ENCODE results near the gene MYH14. TPM values are rescaled to one million over a fixed set of nuclear protein-coding genes. Genes with fewer than 3 reads are reported as not detected.

MYH14 gene
- total RNA-seq, 2 experiments from 2014 or later = not detected

GRCh38 chr19:50176775-50177174, 26.6 kb upstream of the MYH14 start:
- Mint-ChIP-seq H3K27me3 (ENCODE audit: low read depth) (peaks cover 15% of the 10 kb centered on the region), H3K36me3 (ENCODE audit: low read depth) (no peaks in the 10 kb centered on the region)

DNA sequence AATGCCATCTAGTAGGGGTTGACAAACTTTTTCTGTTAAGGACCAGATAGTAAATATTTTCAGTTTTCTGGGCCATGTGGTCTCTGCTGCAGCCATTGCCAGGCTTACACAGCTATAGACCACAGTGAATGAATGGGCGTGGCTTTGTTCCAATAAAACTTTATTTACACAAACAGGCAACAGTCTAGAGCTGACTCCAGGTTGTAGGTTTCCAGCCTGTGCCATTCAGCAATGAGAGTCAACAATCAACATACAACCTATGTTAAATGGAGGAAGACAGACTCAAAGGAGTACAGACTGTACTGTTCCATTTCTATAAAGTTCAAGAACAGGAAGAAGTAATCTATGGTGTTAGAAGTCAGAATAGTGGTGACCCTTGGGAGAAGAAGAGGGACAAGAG, 25.1 kb upstream of the MYH14 start:
- H3K27me3 Mint-ChIP-seq (ENCODE audit: low read depth) = peaks cover 14% of the 10 kb centered on the region
- no peak overlapping the region for H3K4me3 Mint-ChIP-seq
- intact Hi-C loops (cut with micrococcal nuclease) = no loop called here
- H3K4me1 Mint-ChIP-seq (ENCODE audit: low read depth) = no peaks in the 10 kb centered on the region
- CTCF ChIA-PET = no interaction called here
- DNase-seq = no peak
- no peak overlapping the region for H3K27ac Mint-ChIP-seq
- H3K9me3 Mint-ChIP-seq = no peaks in the 10 kb centered on the region
- no peaks in the 10 kb centered on the region for H3K36me3 Mint-ChIP-seq (ENCODE audit: low read depth)

More at GRCh38 chr19:50176775-50177174, 26.6 kb upstream of the MYH14 start:
- intact Hi-C loops (cut with micrococcal nuclease) = no loop called here
- Mint-ChIP-seq H3K4me3 (no peak overlapping the region), H3K27ac (no peak overlapping the region), H3K4me1 (ENCODE audit: low read depth) (no peaks in the 10 kb centered on the region), H3K9me3 (no peaks in the 10 kb centered on the region)
- no peak for DNase-seq
- CTCF ChIA-PET = interaction anchor here (0.6 kb wide), 1 partner anchor 19 kb away, joined by 4 read pairs; no protein-coding TSS in a partner anchor

- CTCF ChIA-PET = no interaction called here
- H3K27ac Mint-ChIP-seq = no peak overlapping the region
- no peak overlapping the region for H3K4me3 Mint-ChIP-seq
- no peaks in the 10 kb centered on the region for H3K4me1 Mint-ChIP-seq (ENCODE audit: low read depth)
- H3K27me3 Mint-ChIP-seq (ENCODE audit: low read depth) = peaks cover 14% of the 10 kb centered on the region
- intact Hi-C loops (cut with micrococcal nuclease) = no loop called here
- DNase-seq = no peak
- no peaks in the 10 kb centered on the region for H3K36me3 Mint-ChIP-seq (ENCODE audit: low read depth)
- no peaks in the 10 kb centered on the region for H3K9me3 Mint-ChIP-seq
Observed at GRCh38 chr19:50178859-50179537, 24.4 kb upstream of the MYH14 start.

- intact Hi-C loops (cut with micrococcal nuclease) = no loop called here
- H3K27ac Mint-ChIP-seq = no peak overlapping the region
- H3K27me3 Mint-ChIP-seq (ENCODE audit: low read depth) = peaks cover 12% of the 10 kb centered on the region
- no peak overlapping the region for H3K4me3 Mint-ChIP-seq
- no peak for DNase-seq
- no peaks in the 10 kb centered on the region for H3K4me1 Mint-ChIP-seq (ENCODE audit: low read depth)
- no peaks in the 10 kb centered on the region for H3K36me3 Mint-ChIP-seq (ENCODE audit: low read depth)
- no peaks in the 10 kb centered on the region for H3K9me3 Mint-ChIP-seq
- CTCF ChIA-PET = interaction anchor here (0.6 kb wide), 1 partner anchor 452 kb away, joined by 3 read pairs; no protein-coding TSS in a partner anchor
Observed at GRCh38 chr19:50181121-50181520, 22.3 kb upstream of the MYH14 start.

GRCh38 chr19:50184196-50184595, 19.2 kb upstream of the MYH14 start:
- DNase-seq = no peak
- intact Hi-C loops (cut with micrococcal nuclease) = no loop called here
- H3K27me3 Mint-ChIP-seq (ENCODE audit: low read depth) = peaks cover 12% of the 10 kb centered on the region
- H3K4me1 Mint-ChIP-seq (ENCODE audit: low read depth) = no peaks in the 10 kb centered on the region
- H3K27ac Mint-ChIP-seq = no peak overlapping the region
- no peak overlapping the region for H3K4me3 Mint-ChIP-seq
- H3K36me3 Mint-ChIP-seq (ENCODE audit: low read depth) = no peaks in the 10 kb centered on the region
- CTCF ChIA-PET = interaction anchor here (0.6 to 0.7 kb wide), 2 partner anchors 45 to 63 kb away, joined by 3 to 4 read pairs; no protein-coding TSS in a partner anchor
- no peaks in the 10 kb centered on the region for H3K9me3 Mint-ChIP-seq

DNA sequence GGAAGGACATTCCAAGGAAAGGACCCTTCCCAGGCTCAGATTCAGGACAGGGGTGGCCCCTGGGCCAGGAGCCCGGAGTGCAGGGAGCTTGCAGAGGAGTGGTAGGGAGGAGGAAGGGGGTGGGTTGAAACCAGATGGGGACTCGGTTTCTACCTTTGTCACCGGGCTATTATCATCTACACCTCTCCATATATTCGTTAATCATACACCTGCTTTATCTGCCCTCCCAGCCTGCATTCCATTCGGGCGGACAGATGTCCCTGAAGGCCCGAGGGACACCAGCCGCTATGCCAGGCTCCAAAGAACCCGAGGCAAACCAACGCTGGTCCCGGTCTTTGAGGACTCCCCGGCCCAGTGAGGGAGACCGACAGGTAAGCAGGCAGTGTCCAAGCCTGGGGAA, 15.5 kb upstream of the MYH14 start:
- H3K36me3 Mint-ChIP-seq (ENCODE audit: low read depth) = no peaks in the 10 kb centered on the region
- no peak for DNase-seq
- CTCF ChIA-PET = no interaction called here
- intact Hi-C loops (cut with micrococcal nuclease) = no loop called here
- H3K9me3 Mint-ChIP-seq = no peaks in the 10 kb centered on the region
- no peaks in the 10 kb centered on the region for H3K4me1 Mint-ChIP-seq (ENCODE audit: low read depth)
- H3K27ac Mint-ChIP-seq = no peak overlapping the region
- H3K4me3 Mint-ChIP-seq = no peak overlapping the region
- peaks cover 9% of the 10 kb centered on the region for H3K27me3 Mint-ChIP-seq (ENCODE audit: low read depth)

GRCh38 chr19:50189331-50189730, 14.1 kb upstream of the MYH14 start:
- intact Hi-C loops (cut with micrococcal nuclease) = no loop called here
- Mint-ChIP-seq H3K27me3 (ENCODE audit: low read depth) (peaks cover 12% of the 10 kb centered on the region), H3K36me3 (ENCODE audit: low read depth) (no peaks in the 10 kb centered on the region), H3K4me1 (ENCODE audit: low read depth) (no peaks in the 10 kb centered on the region), H3K9me3 (no peaks in the 10 kb centered on the region), H3K4me3 (no peak overlapping the region), H3K27ac (no peak overlapping the region)
- CTCF ChIA-PET = no interaction called here
- DNase-seq = no peak

DNA sequence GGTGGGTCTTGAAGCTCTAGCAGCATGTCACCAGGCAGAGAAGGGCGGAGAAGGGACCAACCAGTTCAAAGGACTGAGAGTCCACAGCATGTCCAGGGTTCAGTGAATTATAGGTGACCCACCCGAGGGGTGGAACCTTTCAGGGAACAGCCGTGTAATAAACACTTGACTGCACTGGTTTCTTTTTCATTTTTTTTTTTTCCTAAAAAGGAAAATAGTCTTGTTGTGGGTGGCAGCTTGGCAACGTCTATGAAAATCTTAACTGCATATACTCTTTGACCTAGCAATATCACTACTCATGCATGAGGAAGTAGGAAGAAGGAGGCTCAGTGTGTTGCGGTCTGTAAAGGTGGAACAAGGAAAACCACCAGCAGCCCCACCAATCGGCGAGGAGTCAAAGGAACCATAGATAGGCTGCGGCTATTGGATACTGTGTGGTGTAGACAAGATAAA, 13.0 kb upstream of the MYH14 start:
- Mint-ChIP-seq H3K36me3 (ENCODE audit: low read depth) (no peaks in the 10 kb centered on the region), H3K27ac (no peak overlapping the region), H3K27me3 (ENCODE audit: low read depth) (peaks cover 13% of the 10 kb centered on the region), H3K4me1 (ENCODE audit: low read depth) (no peaks in the 10 kb centered on the region), H3K9me3 (no peaks in the 10 kb centered on the region), H3K4me3 (no peak overlapping the region)
- CTCF ChIA-PET = no interaction called here
- intact Hi-C loops (cut with micrococcal nuclease) = no loop called here
- DNase-seq = no peak

- Mint-ChIP-seq H3K4me1 (ENCODE audit: low read depth) (no peaks in the 10 kb centered on the region), H3K4me3 (no peak overlapping the region), H3K9me3 (no peaks in the 10 kb centered on the region), H3K36me3 (ENCODE audit: low read depth) (no peaks in the 10 kb centered on the region), H3K27ac (no peak overlapping the region), H3K27me3 (ENCODE audit: low read depth) (peaks cover 17% of the 10 kb centered on the region)
- DNase-seq = no peak
- CTCF ChIA-PET = interaction anchor here (0.5 kb wide), 1 partner anchor 215 kb away, joined by 3 read pairs; no protein-coding TSS in a partner anchor
- intact Hi-C loops (cut with micrococcal nuclease) = no loop called here
Observed at GRCh38 chr19:50191216-50191615, 12.2 kb upstream of the MYH14 start.

DNA sequence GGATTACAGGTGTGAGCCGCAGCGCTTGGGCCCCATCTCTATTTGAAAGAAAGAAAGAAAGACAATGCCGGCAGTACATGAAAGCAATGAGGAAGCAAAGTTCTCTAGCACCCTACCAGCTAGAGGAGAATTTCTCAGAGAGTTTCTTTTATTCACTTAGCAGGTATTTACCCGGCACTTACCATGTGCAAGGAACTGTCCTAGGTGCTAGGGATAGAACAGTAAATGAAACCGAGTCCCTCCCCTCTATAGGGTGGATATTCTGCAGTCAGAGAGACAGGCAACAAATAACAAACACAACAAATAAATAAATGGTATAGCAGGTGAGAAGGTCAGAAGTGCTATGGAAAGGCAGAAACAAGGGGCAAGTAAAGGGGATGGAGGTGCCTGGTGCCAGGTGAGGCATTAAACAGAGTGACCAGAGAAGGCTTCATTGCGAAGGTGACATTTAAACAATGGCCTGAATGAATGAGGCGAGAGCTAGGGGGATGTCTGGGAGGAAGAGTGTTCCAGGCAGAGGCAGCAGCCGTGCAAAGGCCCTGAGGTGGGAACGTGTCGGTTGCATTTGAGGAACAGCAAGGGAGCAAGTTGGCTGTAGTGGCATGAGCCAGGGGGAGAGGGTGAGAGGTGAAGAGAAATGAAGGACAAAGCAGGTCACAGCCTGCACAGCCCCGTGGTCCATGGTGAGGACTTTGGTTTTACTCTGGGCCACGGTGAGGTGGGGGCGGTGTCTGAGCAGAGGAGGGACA, 10.8 kb upstream of the MYH14 start:
- Mint-ChIP-seq H3K27ac (no peak overlapping the region), H3K4me3 (no peak overlapping the region), H3K9me3 (no peaks in the 10 kb centered on the region), H3K36me3 (ENCODE audit: low read depth) (no peaks in the 10 kb centered on the region), H3K4me1 (ENCODE audit: low read depth) (no peaks in the 10 kb centered on the region), H3K27me3 (ENCODE audit: low read depth) (peaks cover 24% of the 10 kb centered on the region)
- no peak for DNase-seq
- CTCF ChIA-PET = interaction anchor here (0.6 to 1.5 kb wide), 2 partner anchors 60 to 61 kb away, joined by 3 read pairs; no protein-coding TSS in a partner anchor
- intact Hi-C loops (cut with micrococcal nuclease) = no loop called here

- Mint-ChIP-seq H3K4me1 (ENCODE audit: low read depth) (no peaks in the 10 kb centered on the region), H3K36me3 (ENCODE audit: low read depth) (no peaks in the 10 kb centered on the region), H3K9me3 (no peaks in the 10 kb centered on the region), H3K4me3 (no peak overlapping the region), H3K27me3 (ENCODE audit: low read depth) (peaks cover 31% of the 10 kb centered on the region), H3K27ac (no peak overlapping the region)
- DNase-seq = no peak
- CTCF ChIA-PET = no interaction called here
- intact Hi-C loops (cut with micrococcal nuclease) = no loop called here
Observed at GRCh38 chr19:50195224-50195623, 8.2 kb upstream of the MYH14 start.

DNA sequence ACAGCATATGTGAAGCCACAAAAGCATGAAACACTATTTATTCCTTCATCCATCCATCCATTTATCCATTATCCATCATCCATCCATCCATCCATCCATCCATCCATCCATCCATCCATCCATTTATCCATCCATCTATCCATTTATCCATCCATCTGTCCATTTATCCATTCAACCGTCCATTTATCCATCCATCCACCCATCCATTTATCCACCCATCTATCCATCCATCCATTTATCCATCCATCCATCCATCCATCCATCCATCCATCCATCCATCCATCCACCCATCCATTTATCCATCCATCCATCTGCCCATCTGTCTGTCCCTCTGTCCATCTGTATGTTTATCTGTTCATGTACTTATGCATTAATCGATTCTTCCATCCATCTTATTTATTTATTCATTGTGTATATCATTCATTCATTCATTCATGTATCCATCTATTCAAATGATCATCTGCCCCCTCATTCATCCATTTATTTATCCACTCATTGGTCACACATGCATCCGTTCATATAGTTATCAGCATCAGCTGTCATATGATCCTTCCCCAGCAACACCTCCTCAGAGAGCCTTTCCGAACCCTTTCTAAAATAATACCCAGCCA, 7.0 kb upstream of the MYH14 start:
- H3K27ac Mint-ChIP-seq = no peak overlapping the region
- H3K9me3 Mint-ChIP-seq = no peaks in the 10 kb centered on the region
- no peaks in the 10 kb centered on the region for H3K4me1 Mint-ChIP-seq (ENCODE audit: low read depth)
- intact Hi-C loops (cut with micrococcal nuclease) = no loop called here
- H3K4me3 Mint-ChIP-seq = no peak overlapping the region
- no peaks in the 10 kb centered on the region for H3K36me3 Mint-ChIP-seq (ENCODE audit: low read depth)
- H3K27me3 Mint-ChIP-seq (ENCODE audit: low read depth) = peaks cover 40% of the 10 kb centered on the region
- no peak for DNase-seq
- CTCF ChIA-PET = no interaction called here

All from activated naive CD4-positive, alpha-beta T cell treated with anti-CD3 and anti-CD28 coated beads for 36 hours (primary cell).